NCI-H2171 treated with DMSO at 0.1 percent for 48 hours (cell line): ENCODE measurements around the gene DNAJC6.

Experiments
- DNase-seq: peaks from one replicate; lab custom pipeline; 2025; lab: John Stamatoyannopoulos, UW

Gene DNAJC6

GRCh38 chr1:65292861-65293593 is 16.3 kb upstream of the DNAJC6 start:
- DNase-seq = no peak

- peak; percentile 28 for DNase-seq
Observed at GRCh38 chr1:65297706-65298105, 11.6 kb upstream of the DNAJC6 start.

- DNase-seq = no peak
Observed at GRCh38 chr1:65299328-65299727, 10.0 kb upstream of the DNAJC6 start.

GRCh38 chr1:65308781-65309303 is 501 bp upstream of the DNAJC6 start:
- DNase-seq = no peak

- peak; percentile 91 for DNase-seq
Observed at GRCh38 chr1:65310078-65310587, 790 bp downstream of the DNAJC6 start.

- DNase-seq = no peak
Observed at GRCh38 chr1:65311760-65312159, 2.4 kb downstream of the DNAJC6 start.

- DNase-seq = no peak
Observed at GRCh38 chr1:65316233-65316632, 6.9 kb downstream of the DNAJC6 start.

GRCh38 chr1:65317866-65318653 is 8.7 kb downstream of the DNAJC6 start:
- peak; percentile 92 for DNase-seq

- DNase-seq = peak; percentile 31
Observed at GRCh38 chr1:65319141-65319540, 9.8 kb downstream of the DNAJC6 start.

GRCh38 chr1:65319754-65320153 is 10.4 kb downstream of the DNAJC6 start:
- DNase-seq = no peak

GRCh38 chr1:65321879-65322278 is 12.5 kb downstream of the DNAJC6 start:
- no peak for DNase-seq

- DNase-seq = no peak
Observed at GRCh38 chr1:65323246-65323645, 13.9 kb downstream of the DNAJC6 start.

GRCh38 chr1:65330021-65330420 is 20.7 kb downstream of the DNAJC6 start:
- no peak for DNase-seq

GRCh38 chr1:65330822-65331221 is 21.5 kb downstream of the DNAJC6 start:
- DNase-seq = no peak

GRCh38 chr1:65332821-65333220 is 23.5 kb downstream of the DNAJC6 start:
- DNase-seq = no peak

- DNase-seq = no peak
Observed at GRCh38 chr1:65334081-65334480, 24.7 kb downstream of the DNAJC6 start.

- no peak for DNase-seq
Observed at GRCh38 chr1:65339866-65340468, 30.6 kb downstream of the DNAJC6 start.

GRCh38 chr1:65341381-65341780 is 32.0 kb downstream of the DNAJC6 start:
- DNase-seq = no peak

- no peak for DNase-seq
Observed at GRCh38 chr1:65343286-65343685, 33.9 kb downstream of the DNAJC6 start.

GRCh38 chr1:65344171-65344814 is 35.0 kb downstream of the DNAJC6 start:
- DNase-seq = peak; percentile 27

GRCh38 chr1:65346190-65346589 is 36.8 kb downstream of the DNAJC6 start:
- no peak for DNase-seq
